ENCODE measurements around the gene ASAP2. TPM values are rescaled to one million over a fixed set of nuclear protein-coding genes. Genes with fewer than 3 reads are reported as not detected.
"Not testable (repeated sequence)": the region's sequence is repeated elsewhere in the genome, so short reads cannot be mapped to it uniquely, and the experiment has no call there.

Gene ASAP2
- total RNA-seq, 2 experiments from 2014 or later: not detected

DNA sequence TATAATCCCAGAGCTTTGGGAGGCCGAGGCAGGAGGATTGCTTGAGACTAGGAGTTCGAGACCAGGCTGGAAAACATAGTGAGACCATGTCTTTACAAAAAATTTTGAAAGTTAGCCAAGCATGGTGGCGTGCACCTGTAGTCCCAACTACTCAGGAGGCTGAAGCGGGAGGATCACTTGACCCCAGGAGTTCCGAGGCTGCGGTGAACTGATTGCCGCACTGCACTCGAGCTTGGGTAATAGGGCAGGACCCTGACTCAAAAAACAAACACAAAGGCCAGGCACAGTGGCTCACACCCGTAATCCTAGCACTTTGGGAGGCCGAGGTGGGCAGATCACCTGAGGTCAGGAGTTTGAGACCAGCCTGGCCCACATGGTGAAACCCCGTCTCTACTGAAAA, 191.6 kb downstream of the ASAP2 start:
- H3K4me1 Mint-ChIP-seq; H3K36me3 Mint-ChIP-seq; DNase-seq; H3K27ac Mint-ChIP-seq; H3K9me3 Mint-ChIP-seq; H3K27me3 Mint-ChIP-seq; POLR2A ChIA-PET; ATAC-seq (ENCODE audit: low read depth); H3K4me3 Mint-ChIP-seq: not testable (repeated sequence)

GRCh38 chr2:9398881-9399780, 192.5 kb downstream of the ASAP2 start:
- no peak for DNase-seq
- Mint-ChIP-seq H3K27ac (no peak overlapping the region), H3K36me3 (no peaks in the 10 kb centered on the region), H3K27me3 (no peaks in the 10 kb centered on the region), H3K9me3 (no peaks in the 10 kb centered on the region), H3K4me1 (no peaks in the 10 kb centered on the region), H3K4me3 (no peak overlapping the region)
- POLR2A ChIA-PET: no interaction called here
- ATAC-seq (ENCODE audit: low read depth): no peak

DNA sequence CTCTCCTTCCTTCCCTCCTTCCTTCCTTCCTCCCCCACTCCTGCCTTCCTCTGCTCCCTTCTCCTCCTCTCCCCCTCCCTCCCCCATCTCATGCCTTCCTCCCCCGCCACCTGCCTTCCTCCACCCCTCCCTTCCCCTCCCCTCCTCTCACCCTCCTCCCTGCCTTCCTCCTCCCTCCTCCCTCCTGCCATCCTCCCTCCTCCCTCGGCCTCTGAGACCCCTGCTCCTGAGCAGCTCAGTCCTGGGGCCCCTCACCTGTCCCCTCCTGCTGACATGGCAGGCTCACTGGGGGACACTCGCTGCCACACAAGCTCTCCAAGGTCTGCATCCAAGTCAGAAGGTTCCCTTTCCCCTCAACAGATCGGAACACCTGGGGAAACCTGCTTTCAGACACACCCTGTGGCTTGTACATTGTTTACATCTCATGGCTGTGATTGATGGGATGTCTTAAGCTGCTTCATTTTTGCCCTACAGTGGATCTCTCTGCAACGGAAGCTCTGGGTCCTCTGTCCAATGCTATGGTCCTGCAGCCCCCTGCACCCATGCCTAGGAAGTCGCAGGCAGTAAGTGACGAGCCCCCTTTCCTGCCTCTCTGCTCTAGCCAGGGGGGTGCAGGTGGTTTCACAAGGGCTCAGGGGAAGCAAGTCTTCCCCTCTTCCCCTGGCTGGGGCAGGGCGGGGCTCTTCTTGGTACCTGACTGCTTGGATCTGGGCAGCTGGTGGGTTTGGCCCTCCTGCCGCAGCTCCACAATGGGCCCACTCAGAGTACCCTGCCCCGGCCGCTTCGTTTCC, 193.9 kb downstream of the ASAP2 start:
- Mint-ChIP-seq H3K4me3 (no peak overlapping the region), H3K4me1 (no peaks in the 10 kb centered on the region), H3K36me3 (no peaks in the 10 kb centered on the region), H3K27ac (peak overlapping the region; percentile 54), H3K27me3 (no peaks in the 10 kb centered on the region), H3K9me3 (no peaks in the 10 kb centered on the region)
- ATAC-seq (ENCODE audit: low read depth): no peak
- POLR2A ChIA-PET: no interaction called here
- no peak for DNase-seq

GRCh38 chr2:9401059-9401547, 194.5 kb downstream of the ASAP2 start:
- no peak overlapping the region for H3K4me3 Mint-ChIP-seq
- H3K36me3 Mint-ChIP-seq: no peaks in the 10 kb centered on the region
- H3K27ac Mint-ChIP-seq: no peak overlapping the region
- no peak for DNase-seq
- H3K4me1 Mint-ChIP-seq: no peaks in the 10 kb centered on the region
- POLR2A ChIA-PET: no interaction called here
- H3K27me3 Mint-ChIP-seq: no peaks in the 10 kb centered on the region
- H3K9me3 Mint-ChIP-seq: no peaks in the 10 kb centered on the region
- no peak for ATAC-seq (ENCODE audit: low read depth)

GRCh38 chr2:9401646-9402371, 195.2 kb downstream of the ASAP2 start:
- H3K27ac Mint-ChIP-seq: no peak overlapping the region
- no peak overlapping the region for H3K4me3 Mint-ChIP-seq
- no peaks in the 10 kb centered on the region for H3K4me1 Mint-ChIP-seq
- H3K27me3 Mint-ChIP-seq: no peaks in the 10 kb centered on the region
- no peaks in the 10 kb centered on the region for H3K9me3 Mint-ChIP-seq
- ATAC-seq (ENCODE audit: low read depth) (no peak), DNase-seq (no peak)
- POLR2A ChIA-PET: interaction anchor here (0.6 kb wide), 1 partner anchor 150 kb away, joined by 3 read pairs; no protein-coding TSS in a partner anchor
- no peaks in the 10 kb centered on the region for H3K36me3 Mint-ChIP-seq

DNA sequence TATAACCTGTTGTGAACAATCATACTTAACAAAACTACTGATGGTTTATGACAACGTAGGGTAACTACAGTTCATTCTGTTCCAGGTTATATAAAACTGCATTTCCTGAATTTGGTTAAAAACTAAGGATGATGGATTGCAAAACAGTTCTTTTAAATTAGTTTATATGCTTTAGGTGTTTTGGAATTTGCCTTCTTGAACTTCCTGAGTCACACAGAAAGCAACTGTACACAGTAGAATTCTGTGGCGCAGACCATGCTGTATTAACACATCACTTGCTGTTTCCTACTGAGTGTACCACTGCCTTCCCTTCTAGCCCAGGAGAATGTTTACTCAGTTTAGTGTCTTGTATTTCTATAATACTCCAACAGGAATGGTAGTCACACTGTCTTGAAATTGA, 197.3 kb downstream of the ASAP2 start:
- Mint-ChIP-seq H3K27ac (no peak overlapping the region), H3K9me3 (no peaks in the 10 kb centered on the region), H3K27me3 (no peaks in the 10 kb centered on the region), H3K4me3 (no peak overlapping the region), H3K36me3 (no peaks in the 10 kb centered on the region), H3K4me1 (no peaks in the 10 kb centered on the region)
- POLR2A ChIA-PET: interaction anchor here (0.5 kb wide), 1 partner anchor 723 kb away, joined by 12 read pairs; no protein-coding TSS in a partner anchor
- ATAC-seq (ENCODE audit: low read depth) (no peak), DNase-seq (no peak)

DNA sequence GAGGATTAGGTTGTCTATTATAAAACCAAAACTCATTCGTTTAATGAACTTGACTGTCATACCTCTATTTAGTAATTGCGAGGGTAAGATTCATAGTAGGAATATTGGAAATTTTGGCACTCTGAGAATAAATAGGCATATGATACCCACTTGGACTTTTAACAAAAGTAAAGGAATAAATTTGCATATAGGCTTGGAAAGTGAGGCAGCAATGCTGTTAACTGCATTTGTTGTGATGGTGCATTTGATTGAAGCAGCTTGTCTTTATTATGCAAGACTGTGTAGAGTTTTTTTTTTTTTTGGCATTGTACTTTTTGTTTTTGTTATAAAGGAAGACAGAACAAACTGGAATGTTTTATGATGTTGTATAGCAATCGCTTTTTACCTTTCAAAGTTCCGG, 197.8 kb downstream of the ASAP2 start:
- DNase-seq: no peak
- H3K4me1 Mint-ChIP-seq: no peaks in the 10 kb centered on the region
- H3K27ac Mint-ChIP-seq: no peak overlapping the region
- H3K36me3 Mint-ChIP-seq: no peaks in the 10 kb centered on the region
- POLR2A ChIA-PET: interaction anchor here (0.5 kb wide), 1 partner anchor 724 kb away, joined by 12 read pairs; no protein-coding TSS in a partner anchor
- H3K4me3 Mint-ChIP-seq: no peak overlapping the region
- no peak for ATAC-seq (ENCODE audit: low read depth)
- H3K9me3 Mint-ChIP-seq: no peaks in the 10 kb centered on the region
- no peaks in the 10 kb centered on the region for H3K27me3 Mint-ChIP-seq

DNA sequence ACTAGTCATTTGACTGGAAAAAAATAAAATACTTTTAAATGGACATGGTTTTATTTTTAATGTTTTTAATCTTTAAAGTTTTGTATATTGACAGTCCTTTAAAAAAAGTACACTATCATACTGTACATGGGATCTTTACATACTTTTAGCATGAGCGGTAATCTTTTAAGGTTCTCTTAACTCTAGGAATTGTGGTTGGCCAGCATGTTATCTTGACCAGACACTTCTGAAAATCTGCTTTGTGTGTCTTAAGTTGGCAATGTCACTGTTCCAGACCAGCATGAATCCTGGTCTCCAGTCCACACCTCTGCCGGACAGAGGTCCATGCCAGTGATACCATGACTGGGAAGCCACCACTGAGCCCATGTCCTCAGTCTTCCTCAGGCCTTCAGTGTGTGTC, 199.0 kb downstream of the ASAP2 start:
- no peak overlapping the region for H3K4me3 Mint-ChIP-seq
- H3K27ac Mint-ChIP-seq: no peak overlapping the region
- H3K4me1 Mint-ChIP-seq: no peaks in the 10 kb centered on the region
- peaks cover 3% of the 10 kb centered on the region for H3K36me3 Mint-ChIP-seq
- H3K9me3 Mint-ChIP-seq: no peaks in the 10 kb centered on the region
- DNase-seq: no peak
- H3K27me3 Mint-ChIP-seq: no peaks in the 10 kb centered on the region
- no peak for ATAC-seq (ENCODE audit: low read depth)
- POLR2A ChIA-PET: no interaction called here

GRCh38 chr2:9406529-9407362, 200.1 kb downstream of the ASAP2 start:
- ATAC-seq (ENCODE audit: low read depth) (no peak), DNase-seq (no peak)
- POLR2A ChIA-PET: no interaction called here
- no peaks in the 10 kb centered on the region for H3K27me3 Mint-ChIP-seq
- H3K27ac Mint-ChIP-seq: no peak overlapping the region
- no peaks in the 10 kb centered on the region for H3K9me3 Mint-ChIP-seq
- peaks cover 2% of the 10 kb centered on the region for H3K4me1 Mint-ChIP-seq
- H3K36me3 Mint-ChIP-seq: peaks cover 6% of the 10 kb centered on the region
- no peak overlapping the region for H3K4me3 Mint-ChIP-seq

GRCh38 chr2:9407363-9407811, 200.8 kb downstream of the ASAP2 start:
- H3K9me3 Mint-ChIP-seq: no peaks in the 10 kb centered on the region
- POLR2A ChIA-PET: no interaction called here
- H3K27me3 Mint-ChIP-seq: no peaks in the 10 kb centered on the region
- H3K36me3 Mint-ChIP-seq: peaks cover 7% of the 10 kb centered on the region
- peaks cover 2% of the 10 kb centered on the region for H3K4me1 Mint-ChIP-seq
- H3K4me3 Mint-ChIP-seq: no peak overlapping the region
- H3K27ac Mint-ChIP-seq: no peak overlapping the region
- ATAC-seq (ENCODE audit: low read depth) (no peak), DNase-seq (no peak)

DNA sequence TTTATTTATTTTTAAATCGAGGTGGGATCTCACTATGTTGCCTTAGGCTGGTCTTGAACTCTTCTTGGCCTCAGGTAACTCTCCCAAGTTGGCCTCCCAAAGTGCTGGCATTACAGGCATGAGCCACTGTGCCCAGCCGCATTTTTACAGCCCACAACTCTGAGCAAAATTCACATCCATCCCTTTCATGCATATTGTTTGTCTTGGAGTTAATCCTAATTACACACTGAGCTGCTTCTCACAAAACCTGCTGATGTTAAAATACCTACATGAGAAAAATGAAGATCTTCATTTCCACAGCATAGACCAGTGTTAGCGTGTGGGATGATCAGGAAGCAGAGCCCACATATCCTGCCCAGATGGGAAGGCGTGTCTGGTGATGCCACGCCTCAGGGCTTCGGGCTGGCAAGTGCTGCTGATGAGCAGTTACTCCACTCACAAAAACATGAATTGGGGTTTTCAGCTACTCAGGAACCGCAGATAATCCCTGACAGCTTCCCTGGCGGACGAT, 202.1 kb downstream of the ASAP2 start:
- DNase-seq (no peak), ATAC-seq (ENCODE audit: low read depth) (no peak)
- POLR2A ChIA-PET: interaction anchor here (2.5 kb wide), 1 partner anchor 14 kb away, joined by 6 read pairs; the partner anchor contains the start of gene ITGB1BP1
- Mint-ChIP-seq H3K4me1 (peaks cover 2% of the 10 kb centered on the region), H3K27me3 (no peaks in the 10 kb centered on the region), H3K36me3 (peaks cover 7% of the 10 kb centered on the region), H3K9me3 (no peaks in the 10 kb centered on the region), H3K4me3 (no peak overlapping the region), H3K27ac (peak overlapping the region; percentile 34)

DNA sequence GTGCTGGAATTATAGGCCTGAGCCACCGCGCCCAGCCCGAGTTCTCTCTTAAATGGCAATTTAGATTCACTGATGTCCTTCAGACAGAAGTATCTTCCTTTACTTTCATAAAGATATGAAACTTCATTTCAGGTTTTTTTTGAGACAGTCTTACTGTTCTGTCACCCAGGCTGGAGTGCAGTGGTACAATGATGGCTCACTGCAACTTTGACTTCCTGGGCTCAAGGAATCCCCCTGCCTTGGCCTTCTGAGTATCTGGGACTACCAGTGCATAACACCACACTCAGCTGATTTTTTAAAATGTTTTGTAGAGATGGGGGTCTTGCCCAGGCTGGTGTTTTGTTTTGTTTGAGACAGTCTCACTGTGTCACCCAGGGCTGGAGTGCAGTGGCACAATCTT, 203.5 kb downstream of the ASAP2 start:
- Mint-ChIP-seq H3K4me1 (peaks cover 9% of the 10 kb centered on the region), H3K27ac (no peak overlapping the region), H3K36me3 (peaks cover 14% of the 10 kb centered on the region), H3K9me3 (no peaks in the 10 kb centered on the region), H3K27me3 (no peaks in the 10 kb centered on the region), H3K4me3 (no peak overlapping the region)
- peak; percentile 45 for ATAC-seq (ENCODE audit: low read depth)
- POLR2A ChIA-PET: interaction anchor here (2.5 kb wide), 1 partner anchor 13 kb away, joined by 6 read pairs; the partner anchor contains the start of gene ITGB1BP1
- DNase-seq: no peak
